Endothelial cell (in vitro differentiated cells): Measurements from ENCODE around the gene PRCC. TPM values are rescaled to one million over a fixed set of nuclear protein-coding genes. Genes with fewer than 3 reads are reported as not detected.

Experiments
- DNase-seq: peaks from one replicate; pipeline ENCODE4 v3.0.0; 2021; ENCODE audit warnings: low spot score
- H3K27ac Mint-ChIP-seq: one replicate; pipeline ENCODE4 v1.8.0; 2021; ENCODE audit warnings: mixed read lengths, inconsistent platforms; ENCODE audit not compliant: unreplicated experiment
- H3K27me3 Mint-ChIP-seq: one replicate; pipeline ENCODE4 v1.8.0; 2021; ENCODE audit warnings: mild to moderate bottlenecking, moderate library complexity, mixed read lengths, inconsistent platforms; ENCODE audit not compliant: unreplicated experiment
- H3K36me3 Mint-ChIP-seq: one replicate; pipeline ENCODE4 v1.8.0; 2021; ENCODE audit warnings: mild to moderate bottlenecking, low read depth, mixed read lengths, inconsistent platforms; ENCODE audit not compliant: unreplicated experiment
- H3K4me1 Mint-ChIP-seq: one replicate; pipeline ENCODE4 v1.8.0; 2021; ENCODE audit warnings: mild to moderate bottlenecking, mixed read lengths, inconsistent platforms; ENCODE audit not compliant: unreplicated experiment
- H3K4me3 Mint-ChIP-seq: one replicate; pipeline ENCODE4 v1.8.0; 2021; ENCODE audit warnings: mild to moderate bottlenecking, mixed read lengths, inconsistent platforms; ENCODE audit not compliant: unreplicated experiment
- H3K9me3 Mint-ChIP-seq: one replicate; pipeline ENCODE4 v1.8.0; 2021; ENCODE audit warnings: mixed read lengths, inconsistent platforms; ENCODE audit not compliant: unreplicated experiment
- CTCF ChIP-seq: fragments of 200-600 bp; sonication (generic); IDR thresholded peaks from one replicate; pipeline ENCODE4 v1.5.0; 2021; ENCODE audit warnings: antibody characterized with exemption; ENCODE audit not compliant: unreplicated experiment
- total RNA-seq: library from RNA; stranded (reverse); fragmentation: NEBNext Ultra II Directional; extraction: Animal tissue kit (Norgen Biotek cat#: 25700); gene quantifications from one replicate; pipeline ENCODE4 v1.2.1, GENCODE V29; 2021; ENCODE audit not compliant: unreplicated experiment

The PRCC gene
- total RNA-seq, 1 donor from 2014 or later, result 91.9 TPM

GRCh38 chr1:156744786-156745419 lies 22.4 kb upstream of the PRCC start:
- peak overlapping the region; percentile 100 for H3K27ac Mint-ChIP-seq
- peaks cover 55% of the 10 kb centered on the region for H3K4me1 Mint-ChIP-seq
- H3K36me3 Mint-ChIP-seq, result peaks cover 27% of the 10 kb centered on the region
- no peak for TF ChIP-seq CTCF
- H3K9me3 Mint-ChIP-seq, result no peaks in the 10 kb centered on the region
- DNase-seq, result no peak
- H3K27me3 Mint-ChIP-seq, result peaks cover 28% of the 10 kb centered on the region
- H3K4me3 Mint-ChIP-seq, result no peak overlapping the region

GRCh38 chr1:156745881-156746280 lies 21.5 kb upstream of the PRCC start:
- peaks cover 28% of the 10 kb centered on the region for H3K27me3 Mint-ChIP-seq
- DNase-seq, result no peak
- H3K4me1 Mint-ChIP-seq, result peaks cover 56% of the 10 kb centered on the region
- no peaks in the 10 kb centered on the region for H3K9me3 Mint-ChIP-seq
- H3K4me3 Mint-ChIP-seq, result peak overlapping the region; percentile 7
- peaks cover 27% of the 10 kb centered on the region for H3K36me3 Mint-ChIP-seq
- H3K27ac Mint-ChIP-seq, result peak overlapping the region; percentile 100
- TF ChIP-seq CTCF, result no peak

- Mint-ChIP-seq H3K4me1 (peaks cover 54% of the 10 kb centered on the region), H3K27me3 (peaks cover 28% of the 10 kb centered on the region), H3K27ac (peak overlapping the region; percentile 100), H3K36me3 (peaks cover 27% of the 10 kb centered on the region), H3K4me3 (peak overlapping the region; percentile 85), H3K9me3 (no peaks in the 10 kb centered on the region)
- DNase-seq, result no peak
- no peak for TF ChIP-seq CTCF
Measured at GRCh38 chr1:156746406-156746727, 21.0 kb upstream of the PRCC start.

GRCh38 chr1:156746728-156747631 lies 20.4 kb upstream of the PRCC start:
- TF ChIP-seq CTCF, result no peak
- Mint-ChIP-seq H3K27me3 (peaks cover 27% of the 10 kb centered on the region), H3K9me3 (no peaks in the 10 kb centered on the region), H3K4me3 (peak overlapping the region; percentile 85), H3K27ac (peak overlapping the region; percentile 100), H3K36me3 (peaks cover 23% of the 10 kb centered on the region), H3K4me1 (peaks cover 51% of the 10 kb centered on the region)
- DNase-seq, result peak; percentile 91
